WTC11 (cell line): ENCODE data around the gene PLPP1. TPM values are rescaled to one million over a fixed set of nuclear protein-coding genes. Genes with fewer than 3 reads are reported as not detected.
A peak's percentile ranks its signal among the peaks of the same experiment; 100 is the strongest.

Experiments
- ATAC-seq: fragments of 200-7000 bp; cut with Tn5 transposase; 2 replicates; pipeline ENCODE4 v1.10.0; 2021; ENCODE audit warnings: mild to moderate bottlenecking, moderate library complexity
- CTCF ChIA-PET: fragments of 300-600 bp; sonication (Branson Sonifier 250); formaldehyde crosslinking; loops from one replicate; lab custom pipeline; 2021; ENCODE audit warnings: antibody characterized with exemption; lab: Charles Lee
- POLR2A ChIA-PET: fragments of 350-600 bp; sonication (Branson Sonifier 250); formaldehyde crosslinking; loops from one replicate; lab custom pipeline; 2021; ENCODE audit warnings: antibody characterized with exemption; lab: Charles Lee
- DNase-seq: peaks from one replicate; pipeline ENCODE4 v3.0.0; 2021; ENCODE audit warnings: low spot score
- H3K27ac Mint-ChIP-seq: 2 replicates; pipeline ENCODE4 v1.8.0; 2021; ENCODE audit warnings: mixed read lengths
- H3K27me3 Mint-ChIP-seq: 2 replicates; pipeline ENCODE4 v1.8.0; 2021; ENCODE audit warnings: low read depth, mild to moderate bottlenecking, moderate library complexity, mixed read lengths
- H3K36me3 Mint-ChIP-seq: 2 replicates; pipeline ENCODE4 v1.8.0; 2021; ENCODE audit warnings: mixed read lengths
- H3K4me1 Mint-ChIP-seq: 2 replicates; pipeline ENCODE4 v1.8.0; 2022; ENCODE audit warnings: mixed read lengths
- H3K4me3 Mint-ChIP-seq: 2 replicates; pipeline ENCODE4 v1.8.0; 2021; ENCODE audit warnings: mild to moderate bottlenecking, moderate library complexity, mixed read lengths
- H3K9me3 Mint-ChIP-seq: 2 replicates; pipeline ENCODE4 v1.8.0; 2021; ENCODE audit warnings: mixed read lengths
- ATF2 ChIP-seq: sonication (generic); formaldehyde crosslinking; IDR thresholded peaks from 2 replicates; pipeline ENCODE4 v1.8.1; 2022; ENCODE audit warnings: low read depth, missing genetic modification reagents, borderline replicate concordance
- CDX4 ChIP-seq: fragments of 250-450 bp; sonication (Bioruptor Pico); IDR thresholded peaks from 2 replicates; pipeline ENCODE4 v1.9.0; 2021; ENCODE audit warnings: moderate library complexity, mild to moderate bottlenecking, inconsistent platforms, borderline replicate concordance
- CREM ChIP-seq: sonication (generic); formaldehyde crosslinking; IDR thresholded peaks from 2 replicates; pipeline ENCODE4 v1.8.1; 2022; ENCODE audit warnings: mild to moderate bottlenecking, missing genetic modification reagents, moderate library complexity
- FOXK1 ChIP-seq: sonication (generic); formaldehyde crosslinking; IDR thresholded peaks from 2 replicates; pipeline ENCODE4 v1.8.0; 2022; ENCODE audit warnings: mild to moderate bottlenecking, moderate library complexity, missing genetic modification reagents
- IRF1 ChIP-seq: sonication (generic); formaldehyde crosslinking; IDR thresholded peaks from 2 replicates; pipeline ENCODE4 v1.8.0; 2023; ENCODE audit warnings: missing genetic modification reagents
- KAT7 ChIP-seq: sonication (generic); formaldehyde crosslinking; IDR thresholded peaks from 2 replicates; pipeline ENCODE4 v1.8.1; 2023; ENCODE audit warnings: missing genetic modification reagents, mild to moderate bottlenecking, borderline replicate concordance
- MAX ChIP-seq: sonication (generic); formaldehyde crosslinking; IDR thresholded peaks from 2 replicates; pipeline ENCODE4 v1.8.0; 2022; ENCODE audit warnings: mild to moderate bottlenecking, missing genetic modification reagents
- MYBL2 ChIP-seq: sonication (generic); formaldehyde crosslinking; IDR thresholded peaks from 2 replicates; pipeline ENCODE4 v1.8.1; 2023; ENCODE audit warnings: mild to moderate bottlenecking, moderate library complexity, missing genetic modification reagents
- NFATC4 ChIP-seq: fragments of 250-450 bp; sonication (Bioruptor Pico); IDR thresholded peaks from 2 replicates; pipeline ENCODE4 v1.9.0; 2021; ENCODE audit warnings: mild to moderate bottlenecking
- NFE2L1 ChIP-seq: sonication (generic); formaldehyde crosslinking; IDR thresholded peaks from 2 replicates; pipeline ENCODE4 v1.8.1; 2023; ENCODE audit warnings: missing genetic modification reagents
- NR2C2 ChIP-seq: sonication (generic); formaldehyde crosslinking; IDR thresholded peaks from 2 replicates; pipeline ENCODE4 v1.8.0; 2022; ENCODE audit warnings: mild to moderate bottlenecking, missing genetic modification reagents
- PRDM15 ChIP-seq: sonication (generic); formaldehyde crosslinking; IDR thresholded peaks from 2 replicates; pipeline ENCODE4 v1.8.0; 2022; ENCODE audit warnings: missing genetic modification reagents
- TCF7 ChIP-seq: sonication (generic); formaldehyde crosslinking; IDR thresholded peaks from 2 replicates; pipeline ENCODE4 v1.8.0; 2022; ENCODE audit warnings: mild to moderate bottlenecking, low read depth, missing genetic modification reagents, moderate library complexity
- TEAD1 ChIP-seq: sonication (generic); formaldehyde crosslinking; IDR thresholded peaks from 2 replicates; pipeline ENCODE4 v1.8.0; 2022; ENCODE audit warnings: mild to moderate bottlenecking, missing genetic modification reagents
- USF1 ChIP-seq: sonication (generic); formaldehyde crosslinking; IDR thresholded peaks from 2 replicates; pipeline ENCODE4 v1.8.0; 2022; ENCODE audit warnings: mild to moderate bottlenecking, missing genetic modification reagents
- ZNF317 ChIP-seq: sonication (generic); formaldehyde crosslinking; IDR thresholded peaks from 2 replicates; pipeline ENCODE4 v1.8.1; 2023; ENCODE audit warnings: low read depth, mild to moderate bottlenecking, moderate library complexity, missing genetic modification reagents, borderline replicate concordance
- ZNF396 ChIP-seq: fragments of 250-450 bp; sonication (Bioruptor Pico); IDR thresholded peaks from 2 replicates; pipeline ENCODE4 v1.8.0; 2021; ENCODE audit warnings: mild to moderate bottlenecking, moderate library complexity, borderline replicate concordance
- ZNF532 ChIP-seq: fragments of 250-450 bp; sonication (Bioruptor Pico); IDR thresholded peaks from 2 replicates; pipeline ENCODE4 v1.9.0; 2021; ENCODE audit warnings: mild to moderate bottlenecking, borderline replicate concordance
- ZSCAN18 ChIP-seq: fragments of 250-450 bp; sonication (Bioruptor Pico); IDR thresholded peaks from 2 replicates; pipeline ENCODE4 v2.1.2; 2022; ENCODE audit warnings: mild to moderate bottlenecking, moderate library complexity
- total RNA-seq: library from RNA; stranded (reverse); gene quantifications from 3 replicates; pipeline ENCODE4 v1.2.3, GENCODE V29; 2021

The PLPP1 gene
- total RNA-seq, 1 experiment from 2014 or later, result 43.2 TPM

- no peak for TF ChIP-seq MYBL2 (CRISPR knock-in tag)
- TF ChIP-seq MAX (CRISPR knock-in tag), result no peak
- TF ChIP-seq TCF7, result no peak
- TF ChIP-seq ATF2, result no peak
- no peak for TF ChIP-seq CDX4 (CRISPR knock-in tag)
- TF ChIP-seq NR2C2 (CRISPR knock-in tag), result no peak
- TF ChIP-seq ZNF532 (CRISPR knock-in tag), result no peak
- TF ChIP-seq ZNF396 (CRISPR knock-in tag), result no peak
These were observed 39.5 kb downstream of the PLPP1 start (continued) for GRCh38 chr5:55495216-55495615.

- Mint-ChIP-seq H3K9me3 (peaks cover 4% of the 10 kb centered on the region; the same call in 1 of the 2 replicates), H3K27me3 (no peaks in the 10 kb centered on the region), H3K4me1 (peaks cover 52% of the 10 kb centered on the region), H3K27ac (peak overlapping the region; percentile 75), H3K4me3 (no peak overlapping the region), H3K36me3 (peaks cover 6% of the 10 kb centered on the region)
- POLR2A ChIA-PET, result no interaction called here
- ATAC-seq (peak; percentile 71), DNase-seq (no peak)
- TF ChIP-seq NFATC4 (CRISPR knock-in tag), result no peak
- no peak for TF ChIP-seq IRF1 (CRISPR knock-in tag)
- TF ChIP-seq KAT7 (CRISPR knock-in tag), result no peak
- TF ChIP-seq ZNF396 (CRISPR knock-in tag), result no peak
- no peak for TF ChIP-seq CREM (CRISPR knock-in tag)
- TF ChIP-seq ZNF317 (CRISPR knock-in tag), result no peak
- TF ChIP-seq MYBL2 (CRISPR knock-in tag), result no peak
- TF ChIP-seq ZSCAN18 (CRISPR knock-in tag), result no peak
- CTCF ChIA-PET, result no interaction called here
These were observed 42.3 kb downstream of the PLPP1 start for GRCh38 chr5:55492449-55492848.

- TF ChIP-seq FOXK1 (CRISPR knock-in tag) (0 out of 2 replicates have a peak, but pooled peaks have one; percentile 41), NFE2L1 (peak; percentile 62; the same call in 1 of the 2 replicates), USF1 (CRISPR knock-in tag) (no peak), TEAD1 (CRISPR knock-in tag) (peak; percentile 67; the same call in 1 of the 2 replicates), PRDM15 (no peak)
- H3K4me3 Mint-ChIP-seq, result peak overlapping the region; percentile 55
- ATAC-seq, result peak; percentile 74
- peaks cover 60% of the 10 kb centered on the region for H3K4me1 Mint-ChIP-seq
- CTCF ChIA-PET, result interaction anchor here (0.9 kb wide), 1 partner anchor 207 kb away, joined by 4 read pairs; no protein-coding TSS in a partner anchor
- POLR2A ChIA-PET, result interaction anchor here (1.0 kb wide), 1 partner anchor 10 kb away, joined by 3 read pairs; no protein-coding TSS in a partner anchor
- H3K9me3 Mint-ChIP-seq, result no peaks in the 10 kb centered on the region
- no peaks in the 10 kb centered on the region for H3K27me3 Mint-ChIP-seq
- DNase-seq, result no peak
- H3K27ac Mint-ChIP-seq, result peak overlapping the region; percentile 95
- H3K36me3 Mint-ChIP-seq, result no peaks in the 10 kb centered on the region
These were observed 49.7 kb downstream of the PLPP1 start for GRCh38 chr5:55485073-55485472.
